Measurements from ENCODE around the gene GSX2. TPM values are rescaled to one million over a fixed set of nuclear protein-coding genes. Genes with fewer than 3 reads are reported as not detected.

GSX2 gene
- total and polyA plus RNA-seq, 11 donors = 0.04 TPM; not detected in 10

DNA sequence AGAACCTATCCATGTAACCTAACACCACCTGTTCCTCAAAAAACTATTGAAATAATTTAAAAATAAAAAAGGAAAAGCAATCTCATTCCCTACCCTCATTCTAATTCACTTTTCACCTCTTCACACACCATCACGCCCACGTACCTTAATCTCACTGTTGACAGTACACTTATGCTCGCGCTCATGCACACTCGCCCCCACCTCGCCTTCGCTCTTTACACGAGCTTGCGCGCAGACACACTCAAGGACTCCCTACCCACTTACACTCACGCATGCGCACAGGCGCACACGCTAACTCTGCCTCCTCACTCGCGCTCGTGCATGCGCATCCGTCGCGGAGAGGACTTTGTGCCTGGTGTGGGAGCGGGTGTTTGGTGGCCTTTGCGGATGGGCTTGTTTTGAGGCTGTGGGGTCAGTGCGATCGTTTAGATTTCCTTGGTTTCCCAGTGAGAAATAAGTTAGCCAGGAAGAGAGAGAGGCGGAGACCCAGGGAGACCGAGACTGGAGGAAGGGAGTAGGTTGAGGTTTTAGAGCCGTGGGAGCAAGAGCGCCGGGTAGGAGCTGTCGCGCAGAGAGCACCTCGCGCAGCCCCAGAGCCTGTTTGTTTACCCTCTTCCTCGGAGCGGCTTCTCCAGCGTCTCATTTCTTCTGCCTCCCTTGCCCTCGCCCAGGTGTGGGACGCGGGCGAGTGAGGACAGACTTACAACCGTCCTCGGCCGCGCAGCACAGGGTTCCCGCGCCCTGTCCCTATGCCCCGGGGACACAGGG, 8.1 kb upstream of the GSX2 start:
- H3K27ac ChIP-seq = peak overlapping the region in 2 of 12 donors; percentile 4 to 5
- no peak for TF ChIP-seq POLR2A (IDR thresholded peaks at IDR 0.05)
- TF ChIP-seq, protein P1, sequence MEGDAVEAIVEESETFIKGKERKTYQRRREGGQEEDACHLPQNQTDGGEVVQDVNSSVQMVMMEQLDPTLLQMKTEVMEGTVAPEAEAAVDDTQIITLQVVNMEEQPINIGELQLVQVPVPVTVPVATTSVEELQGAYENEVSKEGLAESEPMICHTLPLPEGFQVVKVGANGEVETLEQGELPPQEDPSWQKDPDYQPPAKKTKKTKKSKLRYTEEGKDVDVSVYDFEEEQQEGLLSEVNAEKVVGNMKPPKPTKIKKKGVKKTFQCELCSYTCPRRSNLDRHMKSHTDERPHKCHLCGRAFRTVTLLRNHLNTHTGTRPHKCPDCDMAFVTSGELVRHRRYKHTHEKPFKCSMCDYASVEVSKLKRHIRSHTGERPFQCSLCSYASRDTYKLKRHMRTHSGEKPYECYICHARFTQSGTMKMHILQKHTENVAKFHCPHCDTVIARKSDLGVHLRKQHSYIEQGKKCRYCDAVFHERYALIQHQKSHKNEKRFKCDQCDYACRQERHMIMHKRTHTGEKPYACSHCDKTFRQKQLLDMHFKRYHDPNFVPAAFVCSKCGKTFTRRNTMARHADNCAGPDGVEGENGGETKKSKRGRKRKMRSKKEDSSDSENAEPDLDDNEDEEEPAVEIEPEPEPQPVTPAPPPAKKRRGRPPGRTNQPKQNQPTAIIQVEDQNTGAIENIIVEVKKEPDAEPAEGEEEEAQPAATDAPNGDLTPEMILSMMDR (IDR thresholded peaks at IDR 0.05) = no peak
- peaks cover 23 to 61% (median 48%) of the 10 kb centered on the region in 9 donors for H3K27me3 ChIP-seq
- H3K4me3 ChIP-seq = peak overlapping the region; percentile 25 to 62 (median 50)
- peaks cover 0 to 24% (median 9%) of the 10 kb centered on the region in 12 donors for H3K4me1 ChIP-seq
- DNase-seq (peak; percentile 71 to 89 (median 84)), ATAC-seq (peak; percentile 89 to 95 (median 92))
- H3K9me3 ChIP-seq = no peaks in the 10 kb centered on the region
- no peaks in the 10 kb centered on the region for H3K36me3 ChIP-seq
- WGBS, 4 donors = 1 to 2% (median 2%) methylated on average over 41 to 48 of the region's 48 CpGs
- intact Hi-C loops (cut with DNase I) = no loop called here

- DNase-seq (no peak), ATAC-seq (no peak)
- WGBS, 4 donors = 20 to 33% (median 24%) methylated on average over 13 of the region's 13 CpGs
- peak overlapping the region in 11 of 12 donors; percentile 25 to 62 (median 51) for H3K4me3 ChIP-seq
- H3K36me3 ChIP-seq = no peaks in the 10 kb centered on the region
- H3K4me1 ChIP-seq = peaks cover 0 to 24% (median 9%) of the 10 kb centered on the region in 12 donors
- intact Hi-C loops (cut with DNase I) = no loop called here
- TF ChIP-seq, protein P1 (IDR thresholded peaks at IDR 0.05) = no peak
- TF ChIP-seq POLR2A (IDR thresholded peaks at IDR 0.05) = no peak
- no peak overlapping the region for H3K27ac ChIP-seq
- H3K27me3 ChIP-seq = peaks cover 30 to 69% (median 57%) of the 10 kb centered on the region in 9 donors
- no peaks in the 10 kb centered on the region for H3K9me3 ChIP-seq
Measured at GRCh38 chr4:54092405-54093323, 7.3 kb upstream of the GSX2 start.

GRCh38 chr4:54093324-54094240, 6.4 kb upstream of the GSX2 start:
- TF ChIP-seq, protein P1 (IDR thresholded peaks at IDR 0.05) = no peak
- TF ChIP-seq POLR2A (IDR thresholded peaks at IDR 0.05) = no peak
- DNase-seq (no peak), ATAC-seq (no peak)
- 17 to 40% (median 28%) methylated on average over 37 of the region's 37 CpGs for WGBS, 4 donors
- peaks cover 0 to 24% (median 9%) of the 10 kb centered on the region in 12 donors for H3K4me1 ChIP-seq
- H3K4me3 ChIP-seq = no peak overlapping the region
- H3K9me3 ChIP-seq = no peaks in the 10 kb centered on the region
- no peak overlapping the region for H3K27ac ChIP-seq
- peaks cover 31 to 78% (median 66%) of the 10 kb centered on the region in 9 donors for H3K27me3 ChIP-seq
- intact Hi-C loops (cut with DNase I) = no loop called here
- H3K36me3 ChIP-seq = no peaks in the 10 kb centered on the region
